Tibial artery (tissue), 4 donors: ENCODE data around the gene CCDC167.

ENCODE experiments used
- DNase-seq, 2 donors: peaks; one replicate each; pipeline ENCODE4 v3.0.0-alpha.2; 2019
- H3K27ac ChIP-seq, 2 donors: fragments of 200-600 bp; sonication (generic) in 1 of 2; 1 replicate in 1 of 2; 2 replicates in 1 of 2; pipeline ENCODE4 v1.5.1; 2018 to 2019; ENCODE audit warnings: mild to moderate bottlenecking in 1 of 2
- H3K27me3 ChIP-seq, 2 donors: fragments of 200-600 bp; sonication (generic) in 1 of 2; one replicate each; pipeline versions ENCODE4 v1.5.1 to v1.6.0; 2016 to 2019
- H3K36me3 ChIP-seq, 3 donors: fragments of 200-600 bp; sonication (generic) in 2 of 3; one replicate each; pipeline ENCODE4 v1.5.1; 2016 to 2019; ENCODE audit warnings: mild to moderate bottlenecking in 2 of 3
- H3K4me1 ChIP-seq, 4 donors: fragments of 200-600 bp; sonication (generic) in 2 of 4; 1 replicate in 3 of 4; 2 replicates in 1 of 4; pipeline ENCODE4 v1.5.1; 2016 to 2019
- H3K4me3 ChIP-seq, 2 donors: fragments of 200-600 bp; sonication (generic) in 1 of 2; 1 replicate in 1 of 2; 2 replicates in 1 of 2; pipeline ENCODE4 v1.5.1; 2018 to 2019; ENCODE audit warnings: mild to moderate bottlenecking in 2 of 2
- H3K9me3 ChIP-seq, 3 donors: fragments of 200-600 bp; sonication (generic) in 1 of 3; one replicate each; pipeline ENCODE4 v1.5.1; 2016 to 2019
- CTCF ChIP-seq, 2 experiments: fragments of 200-600 bp in 1 of 2; fragments of 450-650 bp in 1 of 2; IDR thresholded peaks; one replicate each; pipeline ENCODE4 v1.5.1; 2017 to 2019; ENCODE audit warnings: antibody characterized with exemption in 2 of 2, mild to moderate bottlenecking in 1 of 2, moderate library complexity in 1 of 2
- intact Hi-C: fragments of 100-400 bp; cut with DNase I; formaldehyde crosslinking; loops from one replicate; pipeline ENCODE4 v1.15.0; 2023; ENCODE audit warnings: low total_unique reads

The CCDC167 gene

GRCh38 chr6:37522836-37523235, 23.1 kb upstream of the CCDC167 start:
- Histone ChIP-seq H3K9me3 (no peaks in the 10 kb centered on the region), H3K27me3 (peaks cover 0 to 40% of the 10 kb centered on the region in 2 donors), H3K4me1 (no peaks in the 10 kb centered on the region), H3K27ac (no peak overlapping the region), H3K36me3 (no peaks in the 10 kb centered on the region), H3K4me3 (no peak overlapping the region)
- DNase-seq = no peak
- intact Hi-C loops = no loop called here
- no peak for TF ChIP-seq CTCF (IDR thresholded peaks at IDR 0.05)

GRCh38 chr6:37521674-37522073, 22.0 kb upstream of the CCDC167 start:
- H3K27ac ChIP-seq = no peak overlapping the region
- H3K27me3 ChIP-seq = peaks cover 0 to 37% of the 10 kb centered on the region in 2 donors
- no peaks in the 10 kb centered on the region for H3K9me3 ChIP-seq
- peaks cover 0 to 3% (median 0%) of the 10 kb centered on the region in 4 donors for H3K4me1 ChIP-seq
- DNase-seq = no peak
- intact Hi-C loops = no loop called here
- H3K36me3 ChIP-seq = no peaks in the 10 kb centered on the region
- no peak for TF ChIP-seq CTCF (IDR thresholded peaks at IDR 0.05)
- H3K4me3 ChIP-seq = no peak overlapping the region

- intact Hi-C loops = no loop called here
- H3K9me3 ChIP-seq = no peaks in the 10 kb centered on the region
- peaks cover 0 to 39% of the 10 kb centered on the region in 2 donors for H3K27me3 ChIP-seq
- DNase-seq = no peak
- H3K36me3 ChIP-seq = no peaks in the 10 kb centered on the region
- H3K4me1 ChIP-seq = peaks cover 0 to 11% (median 0%) of the 10 kb centered on the region in 4 donors
- no peak for TF ChIP-seq CTCF (IDR thresholded peaks at IDR 0.05)
- no peak overlapping the region for H3K27ac ChIP-seq
- H3K4me3 ChIP-seq = no peak overlapping the region
Measured at GRCh38 chr6:37520926-37521325, 21.2 kb upstream of the CCDC167 start.

GRCh38 chr6:37519461-37519860, 19.8 kb upstream of the CCDC167 start:
- no peak for DNase-seq
- peaks cover 0 to 42% of the 10 kb centered on the region in 2 donors for H3K27me3 ChIP-seq
- H3K27ac ChIP-seq = no peak overlapping the region
- peaks cover 0 to 16% (median 0%) of the 10 kb centered on the region in 4 donors for H3K4me1 ChIP-seq
- intact Hi-C loops = no loop called here
- H3K36me3 ChIP-seq = no peaks in the 10 kb centered on the region
- no peak for TF ChIP-seq CTCF (IDR thresholded peaks at IDR 0.05)
- H3K9me3 ChIP-seq = no peaks in the 10 kb centered on the region
- no peak overlapping the region for H3K4me3 ChIP-seq

- H3K4me3 ChIP-seq = no peak overlapping the region
- intact Hi-C loops = no loop called here
- peaks cover 0 to 52% of the 10 kb centered on the region in 2 donors for H3K27me3 ChIP-seq
- H3K4me1 ChIP-seq = peaks cover 0 to 16% (median 0%) of the 10 kb centered on the region in 4 donors
- no peaks in the 10 kb centered on the region for H3K36me3 ChIP-seq
- H3K27ac ChIP-seq = no peak overlapping the region
- H3K9me3 ChIP-seq = no peaks in the 10 kb centered on the region
- TF ChIP-seq CTCF (IDR thresholded peaks at IDR 0.05) = no peak
- no peak for DNase-seq
Measured at GRCh38 chr6:37518116-37518515, 18.4 kb upstream of the CCDC167 start.

GRCh38 chr6:37517411-37517812, 17.7 kb upstream of the CCDC167 start:
- no peak for TF ChIP-seq CTCF (IDR thresholded peaks at IDR 0.05)
- Histone ChIP-seq H3K9me3 (no peaks in the 10 kb centered on the region), H3K4me1 (peaks cover 0 to 16% (median 0%) of the 10 kb centered on the region in 4 donors), H3K27me3 (peaks cover 0 to 52% of the 10 kb centered on the region in 2 donors), H3K4me3 (no peak overlapping the region), H3K36me3 (no peaks in the 10 kb centered on the region), H3K27ac (no peak overlapping the region)
- DNase-seq = no peak
- intact Hi-C loops = no loop called here
